ENCODE results near the gene SMTNL2. TPM values are rescaled to one million over a fixed set of nuclear protein-coding genes. Genes with fewer than 3 reads are reported as not detected.
A peak's percentile ranks its signal among the peaks of the same experiment; 100 is the strongest.

SMTNL2 gene
- total RNA-seq = not detected
- polyA plus RNA-seq = not detected

DNA sequence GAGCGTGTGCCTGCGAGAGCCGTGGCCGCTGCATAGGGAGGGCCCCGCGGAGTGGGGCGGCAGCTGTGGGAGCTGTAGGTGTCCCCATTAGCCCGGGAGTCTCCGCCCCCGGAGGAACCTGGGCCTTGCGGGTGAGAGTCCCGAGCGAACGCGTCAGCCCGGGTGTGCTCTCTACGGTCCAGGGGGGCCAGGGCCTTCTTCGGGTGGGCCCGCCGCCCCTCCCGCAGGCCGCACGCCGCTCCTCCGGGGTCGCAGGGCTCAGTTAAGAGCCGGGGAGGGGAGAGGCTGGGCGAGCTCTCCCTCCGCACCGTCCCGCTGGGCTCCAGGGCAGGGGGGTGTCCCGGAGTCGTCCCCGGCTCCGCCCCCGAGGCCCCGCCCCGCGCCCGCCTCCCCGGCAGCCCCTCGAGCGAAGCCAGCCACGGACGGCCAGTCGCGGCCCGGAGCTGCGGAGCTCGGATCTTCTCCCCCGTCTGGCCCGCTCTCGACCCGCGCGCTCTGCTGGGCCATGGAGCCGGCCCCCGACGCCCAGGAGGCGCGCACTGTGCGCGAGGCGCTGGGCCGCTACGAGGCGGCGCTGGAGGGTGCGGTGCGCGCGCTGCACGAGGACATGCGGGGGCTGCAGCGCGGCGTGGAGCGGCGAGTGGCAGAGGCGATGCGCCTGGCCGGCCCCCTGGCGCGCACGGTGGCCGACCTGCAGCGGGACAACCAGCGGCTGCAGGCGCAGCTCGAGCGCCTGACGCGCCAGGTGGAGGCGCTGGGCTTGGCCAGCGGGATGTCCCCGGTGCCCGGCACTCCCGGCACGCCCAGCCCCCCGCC, at the start of gene SMTNL2:
Gene SMTNL2 (plus strand): TSS at position 429 of the 816 bp plus-strand sequence. CDS start 77 bp downstream, at position 506.
- Histone ChIP-seq H3K4me1 (ENCODE audit: control insufficient read depth, insufficient read depth, low read length, poor library complexity, severe bottlenecking) (peaks cover 6% of the 10 kb centered on the region), H3K36me3 (ENCODE audit: control insufficient read depth, insufficient read depth, low read length) (no peaks in the 10 kb centered on the region), H3K9me3 (ENCODE audit: control insufficient read depth in 2 of 2, low read length in 2 of 2) (no peaks in the 10 kb centered on the region), H3K27ac (ENCODE audit: insufficient read depth, low read length, poor library complexity, severe bottlenecking) (no peak within 1 kb of the TSS), H3K27me3 (ENCODE audit: control insufficient read depth, insufficient read depth, low read length) (peaks cover 2% of the 10 kb centered on the region), H3K4me3 (ENCODE audit: low read depth, low read length) (no peak within 1 kb of the TSS)
- H3K4me3 Mint-ChIP-seq = peak within 1 kb of the TSS in 3 of 4 donors; percentile 54 to 87 (median 73)
- no peak for DNase-seq
- no peaks in the 10 kb centered on the region for H3K9me3 Mint-ChIP-seq
- peak in 1 of 2 donors; percentile 19 for ATAC-seq (ENCODE audit: low read depth in 2 of 2)
- peaks cover 0 to 5% (median 2%) of the 10 kb centered on the region in 4 donors for H3K4me1 Mint-ChIP-seq
- H3K36me3 Mint-ChIP-seq = no peaks in the 10 kb centered on the region
- H3K27ac Mint-ChIP-seq = no peak within 1 kb of the TSS
- H3K27me3 Mint-ChIP-seq = peaks cover 32% of the 10 kb centered on the region

DNA sequence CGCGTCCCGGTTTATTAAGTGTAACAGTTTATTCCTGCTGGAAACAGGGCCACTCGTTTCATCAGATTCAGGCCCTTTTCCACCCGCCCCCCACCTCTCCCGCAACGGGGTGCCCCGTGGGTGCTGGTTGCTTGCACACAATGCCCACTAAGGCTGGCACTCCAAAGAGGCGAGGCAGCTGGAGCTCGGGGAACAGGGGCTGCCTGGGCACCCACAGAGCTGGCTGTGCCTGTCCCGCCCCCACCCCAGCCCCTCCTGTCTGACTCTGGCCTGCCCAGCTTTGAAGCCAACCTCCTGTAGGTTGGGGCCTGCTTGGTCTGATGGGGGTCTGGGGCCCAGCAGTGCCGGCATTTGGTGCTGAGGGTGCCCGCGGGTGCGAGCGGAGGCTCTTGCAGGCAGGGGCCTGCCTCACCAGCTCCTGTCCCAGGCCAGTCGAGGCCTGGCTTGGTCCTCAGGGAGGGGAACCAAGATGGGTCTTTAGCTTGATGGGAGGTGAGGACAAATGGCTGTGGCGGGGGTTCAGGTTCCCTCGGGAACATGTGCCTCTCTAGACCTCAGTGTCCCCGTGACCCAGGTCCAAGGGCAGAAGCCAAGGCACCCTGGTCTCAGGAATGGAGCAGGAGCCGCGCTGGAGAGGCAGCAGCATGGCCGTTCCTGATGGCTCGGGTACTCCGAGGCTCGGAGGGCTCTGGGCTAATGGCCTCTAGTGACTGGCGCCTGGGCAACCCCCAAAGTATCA, 49.2 kb upstream of the SMTNL2 start:
- DNase-seq (no peak), ATAC-seq (ENCODE audit: low read depth in 2 of 2) (no peak)
- H3K27me3 Mint-ChIP-seq = no peaks in the 10 kb centered on the region

DNA sequence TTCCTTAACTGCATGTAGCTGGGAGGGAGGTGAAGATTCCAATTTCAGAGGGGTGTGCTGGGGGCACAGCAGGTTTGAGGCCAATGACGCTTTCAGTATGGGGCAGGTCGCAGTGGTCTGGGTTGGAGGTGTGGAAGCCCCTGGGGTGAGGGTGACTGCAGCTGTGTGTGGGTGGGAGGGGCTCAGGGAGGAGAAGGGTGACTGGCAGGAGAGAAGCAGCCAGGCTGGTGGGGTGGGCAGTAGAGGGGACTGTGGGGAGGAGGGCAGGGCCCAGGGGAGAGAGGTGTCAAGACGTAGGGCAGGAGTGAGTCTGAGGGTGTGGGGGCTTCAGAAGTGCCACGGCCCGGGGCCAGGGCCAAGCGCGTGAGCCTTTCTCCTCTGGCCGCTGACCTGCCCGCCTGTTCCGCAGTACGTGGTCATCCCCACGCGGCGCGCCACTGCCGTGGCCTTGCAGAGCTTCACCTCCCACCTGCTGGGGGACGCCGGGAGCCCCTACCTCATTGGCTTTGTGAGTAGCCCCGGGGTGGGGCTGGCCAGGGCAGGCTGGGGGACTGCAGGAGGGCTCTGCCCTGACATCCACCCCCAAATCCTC, 48.6 kb upstream of the SMTNL2 start:
- Mint-ChIP-seq H3K27me3 (no peaks in the 10 kb centered on the region), H3K9me3 (no peaks in the 10 kb centered on the region), H3K36me3 (no peaks in the 10 kb centered on the region), H3K27ac (no peak overlapping the region), H3K4me3 (no peak overlapping the region), H3K4me1 (peaks cover 0 to 5% (median 0%) of the 10 kb centered on the region in 4 donors)
- no peaks in the 10 kb centered on the region for H3K4me1 ChIP-seq (ENCODE audit: control insufficient read depth, insufficient read depth, low read length, poor library complexity, severe bottlenecking)
- ATAC-seq (ENCODE audit: low read depth in 2 of 2) (no peak), DNase-seq (no peak)
- H3K27ac ChIP-seq (ENCODE audit: insufficient read depth, low read length, poor library complexity, severe bottlenecking) = no peak overlapping the region
- peaks cover 4% of the 10 kb centered on the region for H3K36me3 ChIP-seq (ENCODE audit: control insufficient read depth, insufficient read depth, low read length)
- H3K4me3 ChIP-seq (ENCODE audit: low read depth, low read length) = no peak overlapping the region
- no peaks in the 10 kb centered on the region for H3K9me3 ChIP-seq (ENCODE audit: control insufficient read depth in 2 of 2, low read length in 2 of 2)
- H3K27me3 ChIP-seq (ENCODE audit: control insufficient read depth, insufficient read depth, low read length) = no peaks in the 10 kb centered on the region

More for the DNA sequence above, 49.2 kb upstream of the SMTNL2 start:
- H3K36me3 Mint-ChIP-seq = no peaks in the 10 kb centered on the region
- H3K4me1 Mint-ChIP-seq = peaks cover 0 to 5% (median 0%) of the 10 kb centered on the region in 4 donors
- H3K36me3 ChIP-seq (ENCODE audit: control insufficient read depth, insufficient read depth, low read length) = peaks cover 4% of the 10 kb centered on the region
- H3K27me3 ChIP-seq (ENCODE audit: control insufficient read depth, insufficient read depth, low read length) = no peaks in the 10 kb centered on the region
- H3K9me3 ChIP-seq (ENCODE audit: control insufficient read depth in 2 of 2, low read length in 2 of 2) = no peaks in the 10 kb centered on the region
- no peak overlapping the region for H3K4me3 ChIP-seq (ENCODE audit: low read depth, low read length)
- no peak overlapping the region for H3K27ac ChIP-seq (ENCODE audit: insufficient read depth, low read length, poor library complexity, severe bottlenecking)
- no peak overlapping the region for H3K27ac Mint-ChIP-seq
- H3K4me3 Mint-ChIP-seq = no peak overlapping the region
- no peaks in the 10 kb centered on the region for H3K4me1 ChIP-seq (ENCODE audit: control insufficient read depth, insufficient read depth, low read length, poor library complexity, severe bottlenecking)
- H3K9me3 Mint-ChIP-seq = no peaks in the 10 kb centered on the region

DNA sequence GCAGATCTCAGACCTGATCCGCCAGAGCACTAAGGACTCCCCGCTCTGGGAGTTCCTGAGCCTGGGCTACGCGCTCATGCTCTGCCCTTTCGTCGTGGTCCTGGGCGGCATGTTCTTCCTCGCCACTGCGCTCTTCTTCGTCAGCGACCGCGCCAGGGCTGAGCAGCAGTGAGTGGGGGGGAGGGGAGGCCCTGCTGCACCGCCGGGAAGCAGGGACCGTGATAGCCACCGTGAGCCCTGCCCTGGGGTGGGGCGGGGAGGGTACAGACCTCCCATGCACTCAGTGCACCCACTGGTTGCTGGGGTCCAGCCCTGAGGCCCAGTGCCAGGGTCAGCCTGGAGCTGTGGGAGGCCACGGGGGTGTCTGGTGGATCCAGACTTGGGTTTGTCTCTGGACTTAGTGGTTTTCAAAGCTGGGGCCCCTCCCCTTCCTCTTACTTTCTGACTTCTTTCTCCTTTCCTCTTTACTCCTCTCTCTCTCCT, 48.0 kb upstream of the SMTNL2 start:
- H3K9me3 ChIP-seq (ENCODE audit: control insufficient read depth in 2 of 2, low read length in 2 of 2) = no peaks in the 10 kb centered on the region
- H3K27me3 Mint-ChIP-seq = no peaks in the 10 kb centered on the region
- DNase-seq (no peak), ATAC-seq (ENCODE audit: low read depth in 2 of 2) (peak in 1 of 2 donors; percentile 15)
- H3K4me1 Mint-ChIP-seq = peaks cover 0 to 5% (median 0%) of the 10 kb centered on the region in 4 donors
- no peak overlapping the region for H3K27ac Mint-ChIP-seq
- no peaks in the 10 kb centered on the region for H3K27me3 ChIP-seq (ENCODE audit: control insufficient read depth, insufficient read depth, low read length)
- no peaks in the 10 kb centered on the region for H3K9me3 Mint-ChIP-seq
- H3K4me3 ChIP-seq (ENCODE audit: low read depth, low read length) = no peak overlapping the region
- H3K27ac ChIP-seq (ENCODE audit: insufficient read depth, low read length, poor library complexity, severe bottlenecking) = no peak overlapping the region
- H3K36me3 ChIP-seq (ENCODE audit: control insufficient read depth, insufficient read depth, low read length) = peaks cover 7% of the 10 kb centered on the region
- no peaks in the 10 kb centered on the region for H3K4me1 ChIP-seq (ENCODE audit: control insufficient read depth, insufficient read depth, low read length, poor library complexity, severe bottlenecking)
- H3K36me3 Mint-ChIP-seq = no peaks in the 10 kb centered on the region
- H3K4me3 Mint-ChIP-seq = no peak overlapping the region

DNA sequence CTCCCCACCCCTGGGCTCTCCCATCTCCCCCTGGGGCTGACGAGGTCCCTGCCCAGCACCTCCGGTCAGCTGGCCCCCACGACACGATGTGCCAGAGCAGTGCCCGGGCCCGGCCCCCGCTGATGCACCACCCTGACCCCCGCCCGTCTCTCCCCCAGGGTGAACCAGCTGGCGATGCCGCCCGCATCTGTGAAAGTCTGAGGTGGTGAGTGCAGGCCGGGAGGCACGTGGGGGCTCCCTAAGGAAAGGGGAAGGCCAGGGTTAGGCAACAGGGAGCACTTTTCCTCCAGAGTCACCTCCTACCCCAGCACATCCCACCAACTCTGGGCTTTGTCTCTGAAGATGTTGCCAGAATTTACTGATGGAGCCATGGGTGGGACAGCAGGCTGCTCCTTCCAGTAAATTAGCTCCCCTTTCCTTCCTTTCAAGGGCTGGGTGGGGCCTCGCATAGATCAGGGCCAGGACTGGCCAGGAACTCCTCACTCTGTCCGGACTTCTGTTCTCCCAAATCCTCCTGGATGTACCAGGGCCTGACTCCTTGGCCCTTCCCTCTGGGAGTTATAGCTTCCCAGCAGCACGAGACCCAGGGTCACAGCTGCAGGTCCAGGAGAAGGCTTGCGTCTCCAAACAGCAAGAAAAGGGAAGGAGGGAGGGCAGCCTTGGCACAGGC, 47.5 kb upstream of the SMTNL2 start:
- Mint-ChIP-seq H3K4me1 (peaks cover 0 to 5% (median 0%) of the 10 kb centered on the region in 4 donors), H3K36me3 (no peaks in the 10 kb centered on the region), H3K27me3 (no peaks in the 10 kb centered on the region), H3K4me3 (no peak overlapping the region), H3K27ac (no peak overlapping the region), H3K9me3 (no peaks in the 10 kb centered on the region)
- H3K36me3 ChIP-seq (ENCODE audit: control insufficient read depth, insufficient read depth, low read length) = peaks cover 12% of the 10 kb centered on the region
- H3K4me1 ChIP-seq (ENCODE audit: control insufficient read depth, insufficient read depth, low read length, poor library complexity, severe bottlenecking) = no peaks in the 10 kb centered on the region
- H3K9me3 ChIP-seq (ENCODE audit: control insufficient read depth in 2 of 2, low read length in 2 of 2) = no peaks in the 10 kb centered on the region
- ATAC-seq (ENCODE audit: low read depth in 2 of 2) = no peak
- no peak overlapping the region for H3K4me3 ChIP-seq (ENCODE audit: low read depth, low read length)
- H3K27me3 ChIP-seq (ENCODE audit: control insufficient read depth, insufficient read depth, low read length) = no peaks in the 10 kb centered on the region
- no peak overlapping the region for H3K27ac ChIP-seq (ENCODE audit: insufficient read depth, low read length, poor library complexity, severe bottlenecking)
- no peak for DNase-seq

DNA sequence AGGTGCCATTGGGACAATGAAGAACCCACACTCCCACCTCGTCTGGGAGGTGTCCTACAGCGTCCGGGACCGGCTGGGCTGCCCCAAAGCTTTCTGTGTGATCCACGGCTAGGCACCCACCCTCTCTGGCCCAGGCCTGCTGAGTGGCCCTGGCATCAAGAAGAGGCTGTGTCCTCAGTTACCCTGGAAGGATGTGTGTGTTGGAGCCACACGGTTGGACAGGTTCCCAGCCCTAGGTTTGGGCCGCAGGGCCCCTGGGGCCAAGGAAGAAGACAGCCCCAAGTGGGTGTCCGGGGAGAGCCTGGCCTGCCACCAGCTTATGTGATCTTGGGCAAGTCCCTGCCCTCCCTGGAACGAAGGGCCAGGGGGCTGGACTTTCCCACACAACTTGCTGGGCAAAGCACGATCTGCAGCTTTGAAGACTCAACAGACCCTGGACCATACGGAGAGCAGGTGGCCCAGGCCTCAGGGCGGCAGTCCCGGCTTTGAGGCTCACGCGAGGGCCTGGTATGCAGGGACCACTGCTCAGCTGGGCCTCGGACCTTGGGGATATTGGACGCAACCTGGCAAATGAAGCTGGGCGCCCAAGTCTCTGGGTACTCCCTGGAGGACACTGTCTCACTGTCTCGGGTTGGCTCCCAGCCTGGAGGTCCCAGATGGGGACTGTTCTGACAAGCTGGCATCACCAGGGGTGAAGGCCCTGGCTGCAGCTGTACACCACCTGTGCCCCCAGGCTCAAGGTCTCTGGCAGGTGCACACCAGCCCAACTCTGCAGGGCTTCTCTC, 46.7 kb upstream of the SMTNL2 start:
- Histone ChIP-seq H3K27me3 (ENCODE audit: control insufficient read depth, insufficient read depth, low read length) (no peaks in the 10 kb centered on the region), H3K4me1 (ENCODE audit: control insufficient read depth, insufficient read depth, low read length, poor library complexity, severe bottlenecking) (no peaks in the 10 kb centered on the region), H3K36me3 (ENCODE audit: control insufficient read depth, insufficient read depth, low read length) (peaks cover 19% of the 10 kb centered on the region), H3K9me3 (ENCODE audit: control insufficient read depth in 2 of 2, low read length in 2 of 2) (no peaks in the 10 kb centered on the region), H3K27ac (ENCODE audit: insufficient read depth, low read length, poor library complexity, severe bottlenecking) (no peak overlapping the region), H3K4me3 (ENCODE audit: low read depth, low read length) (no peak overlapping the region)
- Mint-ChIP-seq H3K27me3 (no peaks in the 10 kb centered on the region), H3K9me3 (no peaks in the 10 kb centered on the region), H3K4me1 (peaks cover 0 to 5% (median 0%) of the 10 kb centered on the region in 4 donors), H3K27ac (no peak overlapping the region), H3K4me3 (no peak overlapping the region), H3K36me3 (no peaks in the 10 kb centered on the region)
- DNase-seq = no peak
- ATAC-seq (ENCODE audit: low read depth in 2 of 2) = no peak

Measured in CD4-positive, CD25-positive, alpha-beta regulatory T cell (primary cell).